GM21447 (cell line): ENCODE data around the gene RABEPK.
"Not testable (repeated sequence)": the region's sequence is repeated elsewhere in the genome, so short reads cannot be mapped to it uniquely, and the experiment has no call there.

Experiments
- ATAC-seq: cut with Tn5 transposase; IDR thresholded peaks from one replicate; pipeline ENCODE4 v1.9.1; 2021; ENCODE audit not compliant: unreplicated experiment

The RABEPK gene

GRCh38 chr9:125194466-125194865 is 5.9 kb upstream of the RABEPK start:
- not testable (repeated sequence) for ATAC-seq

GRCh38 chr9:125195591-125195990 is 4.8 kb upstream of the RABEPK start:
- not testable (repeated sequence) for ATAC-seq

GRCh38 chr9:125202846-125203618 is 2.7 kb downstream of the RABEPK start:
- ATAC-seq: no peak

GRCh38 chr9:125204477-125204876 is 4.1 kb downstream of the RABEPK start:
- no peak for ATAC-seq

- ATAC-seq: no peak
These were observed 13.8 kb downstream of the RABEPK start for GRCh38 chr9:125214186-125214585.

- ATAC-seq: no peak
These were observed 18.3 kb downstream of the RABEPK start for GRCh38 chr9:125218621-125219020.

GRCh38 chr9:125224858-125225257 is 24.5 kb downstream of the RABEPK start:
- not testable (repeated sequence) for ATAC-seq

GRCh38 chr9:125227761-125228160 is 27.4 kb downstream of the RABEPK start:
- no peak for ATAC-seq

GRCh38 chr9:125233678-125234077 is 33.3 kb downstream of the RABEPK start:
- ATAC-seq: no peak

- not testable (repeated sequence) for ATAC-seq
These were observed 33.8 kb downstream of the RABEPK start for GRCh38 chr9:125234099-125234498.

GRCh38 chr9:125235804-125236519 is 35.6 kb downstream of the RABEPK start:
- no peak for ATAC-seq

GRCh38 chr9:125236520-125237159 is 36.3 kb downstream of the RABEPK start:
- not testable (repeated sequence) for ATAC-seq

- no peak for ATAC-seq
These were observed 38.0 kb downstream of the RABEPK start for GRCh38 chr9:125238127-125238914.

GRCh38 chr9:125238915-125239446 is 38.6 kb downstream of the RABEPK start:
- no peak for ATAC-seq

GRCh38 chr9:125239631-125240597 is 39.6 kb downstream of the RABEPK start:
- no peak for ATAC-seq

- no peak for ATAC-seq
These were observed 40.3 kb downstream of the RABEPK start for GRCh38 chr9:125240649-125240999.

GRCh38 chr9:125241000-125241862 is 40.9 kb downstream of the RABEPK start, which contains the start of gene HSPA5:
TSS of gene HSPA5 (minus strand) at chr9:125241343. CDS start at chr9:125241126, 217 bp downstream.
- ATAC-seq: peak; percentile 93

- ATAC-seq: peak; percentile 8
These were observed 41.8 kb downstream of the RABEPK start for GRCh38 chr9:125241863-125242739.
